BE2C (cell line): Measurements from ENCODE around the gene TMEM60.
"Not testable (repeated sequence)": the region's sequence is repeated elsewhere in the genome, so short reads cannot be mapped to it uniquely, and the experiment has no call there.

ENCODE experiments used
- DNase-seq: peaks from one replicate; pipeline ENCODE4 v3.0.0-alpha.2; 2020
- H3K27me3 ChIP-seq: fragments of 250-450 bp; sonication (Bioruptor Pico); 2 replicates; pipeline ENCODE4 v1.5.1; 2020; ENCODE audit warnings: mild to moderate bottlenecking
- H3K36me3 ChIP-seq: fragments of 250-450 bp; sonication (Bioruptor Pico); 2 replicates; pipeline ENCODE4 v1.5.1; 2020; ENCODE audit warnings: mild to moderate bottlenecking
- H3K4me1 ChIP-seq: fragments of 250-450 bp; sonication (Bioruptor Pico); 2 replicates; pipeline ENCODE4 v1.5.1; 2020
- H3K4me3 ChIP-seq: 2 replicates; pipeline ENCODE4 v1.5.1; 2011; ENCODE audit warnings: low read depth, low read length
- H3K9me3 ChIP-seq: fragments of 250-450 bp; sonication (Bioruptor Pico); 2 replicates; pipeline ENCODE4 v1.5.1; 2020
- TF ChIP-seq, protein P1 (sequence below): IDR thresholded peaks from 2 replicates; pipeline ENCODE4 v1.5.1; 2012; ENCODE audit warnings: mild to moderate bottlenecking, low read depth, low read length

The TMEM60 gene

DNA sequence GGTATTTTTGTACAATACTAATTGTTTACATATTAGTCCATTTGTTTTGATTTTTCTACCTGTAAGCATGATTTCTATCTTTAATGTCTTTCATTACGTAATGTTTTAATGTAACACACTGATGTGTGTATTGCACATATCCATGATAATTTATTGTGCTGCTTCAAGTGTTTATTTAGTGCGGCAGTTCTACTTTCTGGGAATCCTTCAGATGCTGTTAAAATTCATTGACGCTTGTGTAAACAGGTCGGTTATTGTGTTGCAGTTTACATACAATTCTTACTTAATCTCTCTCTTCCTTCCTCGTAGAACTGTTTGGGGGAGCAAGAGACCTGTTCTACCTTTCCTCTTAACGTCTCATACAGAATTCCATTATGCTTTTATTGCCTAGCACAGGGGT lies 6.9 kb downstream of the TMEM60 start:
- Histone ChIP-seq H3K36me3 (no peaks in the 10 kb centered on the region; the same call in none of the 2 replicates), H3K9me3 (no peaks in the 10 kb centered on the region), H3K4me3 (no peak overlapping the region), H3K27me3 (no peaks in the 10 kb centered on the region), H3K4me1 (no peaks in the 10 kb centered on the region)
- DNase-seq = no peak
- TF ChIP-seq, protein P1, sequence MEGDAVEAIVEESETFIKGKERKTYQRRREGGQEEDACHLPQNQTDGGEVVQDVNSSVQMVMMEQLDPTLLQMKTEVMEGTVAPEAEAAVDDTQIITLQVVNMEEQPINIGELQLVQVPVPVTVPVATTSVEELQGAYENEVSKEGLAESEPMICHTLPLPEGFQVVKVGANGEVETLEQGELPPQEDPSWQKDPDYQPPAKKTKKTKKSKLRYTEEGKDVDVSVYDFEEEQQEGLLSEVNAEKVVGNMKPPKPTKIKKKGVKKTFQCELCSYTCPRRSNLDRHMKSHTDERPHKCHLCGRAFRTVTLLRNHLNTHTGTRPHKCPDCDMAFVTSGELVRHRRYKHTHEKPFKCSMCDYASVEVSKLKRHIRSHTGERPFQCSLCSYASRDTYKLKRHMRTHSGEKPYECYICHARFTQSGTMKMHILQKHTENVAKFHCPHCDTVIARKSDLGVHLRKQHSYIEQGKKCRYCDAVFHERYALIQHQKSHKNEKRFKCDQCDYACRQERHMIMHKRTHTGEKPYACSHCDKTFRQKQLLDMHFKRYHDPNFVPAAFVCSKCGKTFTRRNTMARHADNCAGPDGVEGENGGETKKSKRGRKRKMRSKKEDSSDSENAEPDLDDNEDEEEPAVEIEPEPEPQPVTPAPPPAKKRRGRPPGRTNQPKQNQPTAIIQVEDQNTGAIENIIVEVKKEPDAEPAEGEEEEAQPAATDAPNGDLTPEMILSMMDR = no peak

DNA sequence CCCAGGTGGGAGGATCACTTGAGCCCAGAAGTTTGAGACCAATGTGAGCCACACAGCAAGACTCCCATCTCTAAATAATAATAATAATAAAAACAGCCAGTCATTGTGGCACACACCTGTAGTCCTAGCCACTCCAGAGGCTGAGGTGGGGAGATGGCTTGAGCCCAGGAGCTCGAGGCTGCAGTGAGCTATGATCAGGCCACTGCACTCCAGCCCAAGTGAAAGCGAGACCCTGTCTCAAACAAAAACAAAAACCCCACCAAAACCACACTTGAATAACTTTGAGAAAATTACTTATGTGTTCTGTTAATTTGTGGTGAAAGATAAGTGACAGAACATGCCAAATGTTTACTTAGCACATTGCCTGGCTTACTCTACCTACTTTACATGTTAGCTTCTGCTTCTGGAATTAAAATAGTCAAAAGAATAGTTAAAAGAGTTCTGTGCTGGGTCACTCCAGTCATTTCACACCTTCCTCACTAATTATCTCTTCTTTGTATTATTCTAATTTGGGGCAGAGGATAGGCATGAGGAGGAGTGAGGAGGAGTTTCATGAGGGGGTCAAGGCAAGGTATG lies 9.8 kb downstream of the TMEM60 start:
- Histone ChIP-seq H3K27me3 (no peaks in the 10 kb centered on the region), H3K36me3 (peaks cover 10% of the 10 kb centered on the region), H3K4me3 (no peak overlapping the region), H3K9me3 (no peaks in the 10 kb centered on the region), H3K4me1 (no peaks in the 10 kb centered on the region)
- no peak for DNase-seq
- TF ChIP-seq, protein P1 = no peak

DNA sequence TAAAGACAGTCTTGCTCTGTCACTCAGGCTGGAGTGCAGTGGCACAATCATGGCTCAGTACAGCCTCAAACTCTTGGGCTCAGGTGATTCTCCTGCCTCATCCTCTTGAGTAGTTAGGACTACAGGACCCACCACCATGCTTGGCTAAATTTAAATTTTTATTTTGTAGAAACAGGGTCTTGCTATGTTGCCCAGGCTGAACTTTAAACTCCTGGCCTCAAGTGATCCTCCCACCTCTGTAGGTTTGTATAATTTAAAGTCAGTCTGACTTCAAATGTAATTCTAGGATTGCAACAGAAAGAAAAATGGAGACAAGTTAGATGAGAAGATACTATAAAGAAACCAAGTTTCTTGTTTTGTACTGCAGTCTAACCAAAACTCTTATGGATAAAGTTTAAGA lies 11.5 kb downstream of the TMEM60 start:
- Histone ChIP-seq H3K27me3 (no peaks in the 10 kb centered on the region), H3K36me3 (peaks cover 10% of the 10 kb centered on the region), H3K4me3 (no peak overlapping the region), H3K9me3 (no peaks in the 10 kb centered on the region), H3K4me1 (no peaks in the 10 kb centered on the region)
- TF ChIP-seq, protein P1 = no peak
- no peak for DNase-seq

DNA sequence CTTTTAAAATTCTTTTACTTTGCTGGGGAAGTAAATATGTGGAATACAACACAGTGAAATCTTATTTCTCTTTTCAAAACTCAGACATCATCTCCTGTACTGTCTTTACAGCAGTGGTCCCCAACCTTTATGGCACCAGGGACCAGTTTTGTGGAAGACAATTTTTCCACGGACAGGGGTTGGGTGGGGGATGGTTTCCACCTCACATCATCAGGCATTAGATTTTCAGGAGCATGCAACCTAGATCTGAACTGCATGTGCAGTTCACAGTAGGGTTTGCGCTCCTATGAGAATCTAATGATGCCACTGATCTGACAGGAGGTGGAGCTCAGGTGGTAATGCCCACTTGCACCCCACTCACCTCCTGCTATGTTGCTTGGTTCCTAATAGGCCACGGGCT lies 12.2 kb downstream of the TMEM60 start:
- Histone ChIP-seq H3K4me1 (no peaks in the 10 kb centered on the region), H3K27me3 (no peaks in the 10 kb centered on the region), H3K9me3 (no peaks in the 10 kb centered on the region), H3K36me3 (peaks cover 10% of the 10 kb centered on the region), H3K4me3 (no peak overlapping the region)
- TF ChIP-seq, protein P1 = no peak
- DNase-seq = no peak

DNA sequence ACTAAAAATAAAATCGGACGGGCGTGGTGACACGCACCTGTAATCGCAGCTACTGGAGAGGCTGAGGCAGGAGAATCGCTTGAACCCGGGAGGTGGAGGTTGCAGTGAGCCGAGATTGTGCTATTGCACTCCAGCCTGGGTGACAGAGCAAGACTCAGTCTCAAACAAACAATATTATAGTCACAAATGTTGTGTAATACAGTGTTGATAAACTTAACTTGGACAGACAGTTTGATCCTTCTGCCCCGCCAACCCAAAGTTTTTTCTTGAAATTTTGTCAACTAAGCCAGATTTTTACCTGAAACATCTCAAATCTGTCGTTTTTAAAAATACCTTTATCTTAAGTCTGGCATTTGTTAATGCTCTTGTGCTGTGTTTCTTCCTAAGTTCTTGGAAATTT lies 13.8 kb downstream of the TMEM60 start:
- not testable (repeated sequence) for H3K4me1 ChIP-seq, DNase-seq, H3K9me3 ChIP-seq, H3K27me3 ChIP-seq, H3K4me3 ChIP-seq
- peaks cover 19% of the 10 kb centered on the region for H3K36me3 ChIP-seq

DNA sequence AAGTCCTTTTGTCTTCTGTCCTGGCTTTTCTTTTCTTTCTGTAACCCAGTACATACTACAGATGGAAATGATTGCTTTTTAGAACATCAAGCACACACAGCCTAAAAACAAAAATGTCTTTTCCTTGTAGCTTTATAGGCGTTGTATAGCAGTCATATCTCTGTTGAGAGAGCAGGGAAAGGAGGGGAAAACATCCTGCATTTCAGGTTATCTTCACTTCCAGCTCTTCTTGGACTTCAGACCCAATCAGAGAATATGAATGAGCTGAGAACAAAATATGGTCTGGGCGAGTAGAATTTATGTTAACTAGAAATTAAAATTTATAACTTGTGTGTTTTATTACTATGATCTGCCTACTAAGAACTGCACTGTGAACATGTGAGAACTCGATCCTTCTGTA lies 14.7 kb downstream of the TMEM60 start:
- no peak for DNase-seq
- Histone ChIP-seq H3K9me3 (no peaks in the 10 kb centered on the region), H3K4me3 (no peak overlapping the region), H3K27me3 (no peaks in the 10 kb centered on the region), H3K4me1 (no peaks in the 10 kb centered on the region), H3K36me3 (peaks cover 25% of the 10 kb centered on the region)
- TF ChIP-seq, protein P1 = no peak

DNA sequence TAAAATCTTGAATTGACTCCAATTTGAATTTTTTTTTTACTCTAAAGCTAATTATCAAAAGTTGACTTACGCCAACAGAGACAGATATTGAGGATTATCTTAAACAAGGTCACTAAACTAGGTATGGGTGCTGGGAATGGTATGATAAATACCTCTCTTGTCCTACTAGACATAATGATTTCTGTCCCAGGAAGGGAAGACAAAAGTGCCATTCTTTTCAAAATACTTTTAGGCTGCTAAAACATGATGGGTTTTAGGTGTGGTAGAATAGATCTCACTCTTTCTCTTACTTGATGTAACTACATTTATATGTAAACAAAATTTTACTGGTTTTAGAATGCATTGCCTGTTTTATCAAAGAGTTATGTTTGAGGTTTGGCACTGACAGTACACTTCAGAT lies 15.1 kb downstream of the TMEM60 start:
- H3K27me3 ChIP-seq = no peaks in the 10 kb centered on the region
- H3K9me3 ChIP-seq = no peaks in the 10 kb centered on the region
- no peak for DNase-seq
- H3K36me3 ChIP-seq = peaks cover 29% of the 10 kb centered on the region
- H3K4me3 ChIP-seq = no peak overlapping the region
- no peaks in the 10 kb centered on the region for H3K4me1 ChIP-seq
- TF ChIP-seq, protein P1 = no peak
